Heart left ventricle (tissue), 16 donors: ENCODE measurements around the gene GANC. TPM values are rescaled to one million over a fixed set of nuclear protein-coding genes. Genes with fewer than 3 reads are reported as not detected.

Source experiments
- ATAC-seq, 4 donors: fragments of 200-7000 bp; cut with Tn5 transposase; one replicate each; pipeline ENCODE4 v1.9.1; 2020 to 2022; ENCODE audit warnings: moderate library complexity in 4 of 4, mild to moderate bottlenecking in 3 of 4, moderate number of reproducible peaks in 1 of 4
- DNase-seq, 5 donors: peaks; one replicate each; pipeline ENCODE4 v3.0.0-alpha.2; 2020
- H3K27ac ChIP-seq, 12 donors: fragments of 200-600 bp; sonication (generic) in 4 of 12; one replicate each; pipeline versions ENCODE4 v1.5.0 to v1.8.0; 2016 to 2022; ENCODE audit warnings: mild to moderate bottlenecking in 2 of 12
- H3K27me3 ChIP-seq, 9 donors: fragments of 200-600 bp; sonication (generic) in 2 of 9; one replicate each; pipeline versions ENCODE4 v1.5.1 to v1.8.0; 2016 to 2022; ENCODE audit warnings: mild to moderate bottlenecking in 3 of 9
- H3K36me3 ChIP-seq, 9 donors: fragments of 200-600 bp; sonication (generic) in 2 of 9; one replicate each; pipeline versions ENCODE4 v1.5.0 to v1.8.0; 2018 to 2022; ENCODE audit warnings: mild to moderate bottlenecking in 2 of 9
- H3K4me1 ChIP-seq, 12 donors: fragments of 200-600 bp; sonication (generic) in 4 of 12; one replicate each; pipeline versions ENCODE4 v1.5.0 to v1.8.0; 2016 to 2022; ENCODE audit warnings: mild to moderate bottlenecking in 3 of 12
- H3K4me3 ChIP-seq, 12 donors: fragments of 200-600 bp; sonication (generic) in 4 of 12; one replicate each; pipeline versions ENCODE4 v1.5.0 to v1.8.0; 2017 to 2022; ENCODE audit warnings: mild to moderate bottlenecking in 9 of 12, moderate library complexity in 4 of 12
- H3K9me3 ChIP-seq, 12 donors: fragments of 200-600 bp; sonication (generic) in 4 of 12; one replicate each; pipeline versions ENCODE4 v1.5.0 to v1.8.0; 2016 to 2022; ENCODE audit warnings: mild to moderate bottlenecking in 1 of 12
- POLR2A ChIP-seq, 2 donors: fragments of 450-650 bp; IDR thresholded peaks; one replicate each; pipeline ENCODE4 v1.6.1; 2017; ENCODE audit warnings: antibody characterized with exemption in 2 of 2, mild to moderate bottlenecking in 2 of 2, moderate library complexity in 2 of 2
- WGBS, 4 donors: extraction: QIAGEN DNeasy Blood & Tissue Kit in 2 of 4; methylation state at CpG; one replicate each; pipeline versions ENCODE4 v1.1.5 to v1.1.7; 2013 to 2018; 5-methylcytosine and 5-hydroxymethylcytosine counted together
- intact Hi-C, 10 donors: fragments of 100-400 bp; cut with DNase I; formaldehyde crosslinking; loops; one replicate each; pipeline versions ENCODE4 v1.11.1 to v1.14.2; 2022
- polyA plus RNA-seq, 2 donors: library from polyadenylated mRNA; stranded (reverse); fragments of 200-250 nt; gene quantifications; one replicate each; pipeline ENCODE4 v1.2.3, GENCODE V29; 2013
- total RNA-seq, 9 donors: library from RNA; depleted of rRNA in 2 of 9; stranded (reverse); fragments of >200 nt in 2 of 9; fragmentation: NEBNext Ultra II Directional in 3 of 9; extraction: Animal tissue kit (Norgen Biotek cat#: 25700) in 3 of 9; gene quantifications; one replicate each; pipeline versions ENCODE4 v1.1.0 to v1.2.4, GENCODE V29; 2016 to 2023
- TF ChIP-seq, protein P1 (sequence below), 12 donors: fragments of 200-600 bp; sonication (generic) in 4 of 12; IDR thresholded peaks; one replicate each; pipeline versions ENCODE4 v1.5.0 to v1.8.0; 2018 to 2022; ENCODE audit warnings: antibody characterized with exemption in 12 of 12, mild to moderate bottlenecking in 5 of 12
- donor health status: ischemic (EF 13 %, LVEDD 7.1; RV severe dilation, severe dysfunction).
- donor health status: healthy with polysubstance abuse.
- donor health status: DM: no; HTN: yes; CAD: no.
- donor health status: DM: no; HTN: no; CAD: no.
- donor health status: ischemic (EF 25% LVEDD 6.9; RV normal size, moderate dysfunction).
- donor health status: ischemic (EF 25% LVEDD 5.7; RV mildly dilated, moderate dysfunction).
- donor health status: healthy.
- donor health status: DM: yes; HTN: yes; CAD: no.
- donor health status: ischemic (EF 35%, LVEDD 5.7; RV mildly dilated, moderate dysfunction).
- donor health status: nonischemic (EF 11% LVEDD 7.7; RV severe dilation, severe dysfunction).
- donor health status: DM: yes; HTN: yes; CAD: no.
- donor health status: PGD.
- donor health status: ischemic (EF 29% LVEDD 5.4; RV normal size, mild dysfunction).
- donor health status: nonischemic (EF 23%, LVEDD 6.1; RV moderate dilation, normal function).

The GANC gene
- total and polyA plus RNA-seq, 11 donors: 6.8 to 30.2 (median 17.0) TPM

DNA sequence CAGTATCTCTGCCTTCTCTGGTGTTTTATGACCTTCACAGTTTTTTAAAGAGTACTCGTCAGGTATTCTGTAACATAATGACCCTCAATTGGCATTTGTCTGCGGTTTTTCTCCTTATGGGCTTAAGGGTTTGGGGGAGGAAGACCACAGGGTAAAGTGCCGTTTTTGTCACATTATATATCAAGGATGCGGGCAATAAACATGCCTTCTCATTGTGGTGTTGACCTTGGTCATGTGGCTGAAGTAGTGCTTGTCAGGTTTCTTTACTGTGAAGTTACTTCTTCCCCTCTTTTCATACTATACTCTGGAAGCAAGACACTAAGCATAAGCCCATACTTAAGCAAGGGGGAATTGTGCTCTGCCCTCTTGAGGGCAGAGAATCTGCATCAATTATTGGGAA is 102.9 kb downstream of the GANC start:
- intact Hi-C loops: loop anchor here in 1 of 10 donors (10.0 kb wide), 1 partner anchor 81 kb away; no protein-coding TSS in a partner anchor
- ATAC-seq: no peak
- no peak for DNase-seq
- TF ChIP-seq, protein P1, sequence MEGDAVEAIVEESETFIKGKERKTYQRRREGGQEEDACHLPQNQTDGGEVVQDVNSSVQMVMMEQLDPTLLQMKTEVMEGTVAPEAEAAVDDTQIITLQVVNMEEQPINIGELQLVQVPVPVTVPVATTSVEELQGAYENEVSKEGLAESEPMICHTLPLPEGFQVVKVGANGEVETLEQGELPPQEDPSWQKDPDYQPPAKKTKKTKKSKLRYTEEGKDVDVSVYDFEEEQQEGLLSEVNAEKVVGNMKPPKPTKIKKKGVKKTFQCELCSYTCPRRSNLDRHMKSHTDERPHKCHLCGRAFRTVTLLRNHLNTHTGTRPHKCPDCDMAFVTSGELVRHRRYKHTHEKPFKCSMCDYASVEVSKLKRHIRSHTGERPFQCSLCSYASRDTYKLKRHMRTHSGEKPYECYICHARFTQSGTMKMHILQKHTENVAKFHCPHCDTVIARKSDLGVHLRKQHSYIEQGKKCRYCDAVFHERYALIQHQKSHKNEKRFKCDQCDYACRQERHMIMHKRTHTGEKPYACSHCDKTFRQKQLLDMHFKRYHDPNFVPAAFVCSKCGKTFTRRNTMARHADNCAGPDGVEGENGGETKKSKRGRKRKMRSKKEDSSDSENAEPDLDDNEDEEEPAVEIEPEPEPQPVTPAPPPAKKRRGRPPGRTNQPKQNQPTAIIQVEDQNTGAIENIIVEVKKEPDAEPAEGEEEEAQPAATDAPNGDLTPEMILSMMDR (IDR thresholded peaks at IDR 0.05): no peak
- no peak for TF ChIP-seq POLR2A (IDR thresholded peaks at IDR 0.05)
- WGBS, 4 donors: 84 to 87% (median 86%) methylated on average over 4 of the region's 4 CpGs
- H3K27me3 ChIP-seq: no peaks in the 10 kb centered on the region
- no peaks in the 10 kb centered on the region for H3K36me3 ChIP-seq
- peaks cover 0 to 9% (median 0%) of the 10 kb centered on the region in 12 donors for H3K4me1 ChIP-seq
- no peak overlapping the region for H3K4me3 ChIP-seq
- H3K27ac ChIP-seq: no peak overlapping the region
- H3K9me3 ChIP-seq: peaks cover 0 to 9% (median 0%) of the 10 kb centered on the region in 12 donors

DNA sequence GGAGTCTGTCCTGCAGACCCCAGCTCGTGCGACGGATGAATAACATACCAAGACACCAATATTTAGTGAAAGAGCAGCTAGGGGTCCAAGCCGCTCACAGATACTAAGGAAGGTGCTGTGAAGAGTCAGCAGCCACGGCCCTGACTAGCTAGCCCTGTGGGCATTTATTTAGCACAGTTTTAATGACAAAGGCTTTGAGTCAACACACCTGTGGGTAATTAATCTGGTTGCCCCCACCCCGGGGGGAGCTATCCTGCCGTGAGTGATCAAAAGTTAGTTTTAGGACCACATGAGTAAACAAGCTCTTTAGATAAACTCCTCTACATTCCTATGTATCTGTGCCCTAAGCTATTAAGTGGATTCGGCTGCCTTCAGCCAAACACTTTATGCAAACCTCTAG is 105.0 kb downstream of the GANC start:
- WGBS, 4 donors: 90 to 93% (median 91%) methylated on average over 8 of the region's 8 CpGs
- peaks cover 0 to 9% (median 0%) of the 10 kb centered on the region in 12 donors for H3K4me1 ChIP-seq
- H3K9me3 ChIP-seq: peaks cover 0 to 9% (median 0%) of the 10 kb centered on the region in 12 donors
- no peak overlapping the region for H3K27ac ChIP-seq
- no peak for DNase-seq
- intact Hi-C loops: loop anchor here in 1 of 10 donors (10.0 kb wide), 1 partner anchor 83 kb away; no protein-coding TSS in a partner anchor
- peaks cover 0 to 2% (median 0%) of the 10 kb centered on the region in 9 donors for H3K36me3 ChIP-seq
- TF ChIP-seq POLR2A (IDR thresholded peaks at IDR 0.05): no peak
- TF ChIP-seq, protein P1 (IDR thresholded peaks at IDR 0.05): no peak
- H3K4me3 ChIP-seq: no peak overlapping the region
- H3K27me3 ChIP-seq: no peaks in the 10 kb centered on the region
- no peak for ATAC-seq

DNA sequence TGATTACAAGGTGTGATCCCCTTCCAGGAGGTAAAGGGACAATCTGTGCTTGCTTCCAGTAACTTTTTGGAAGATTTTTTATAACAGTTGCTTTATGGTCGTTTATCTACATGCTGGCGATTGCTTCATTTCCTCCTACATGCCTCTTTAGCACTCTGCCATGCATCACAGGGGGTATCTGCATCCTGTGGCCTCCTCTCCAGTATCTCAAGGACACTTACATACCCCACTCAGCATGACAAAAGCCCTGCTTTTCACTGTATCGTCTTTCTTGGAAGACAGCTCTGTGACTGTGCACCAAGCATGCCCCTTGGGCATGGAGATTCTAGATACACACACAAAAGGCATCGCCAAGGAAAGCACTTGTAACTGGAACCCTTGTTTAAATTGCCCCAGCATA is 111.6 kb downstream of the GANC start:
- no peaks in the 10 kb centered on the region for H3K9me3 ChIP-seq
- H3K4me1 ChIP-seq: peaks cover 0 to 32% (median 11%) of the 10 kb centered on the region in 12 donors
- H3K36me3 ChIP-seq: peaks cover 0 to 16% (median 6%) of the 10 kb centered on the region in 9 donors
- no peak for DNase-seq
- TF ChIP-seq, protein P1 (IDR thresholded peaks at IDR 0.05): no peak
- no peak for TF ChIP-seq POLR2A (IDR thresholded peaks at IDR 0.05)
- intact Hi-C loops: loop anchor here in 1 of 10 donors (10.0 kb wide), 1 partner anchor 110 kb away; the partner anchor contains the start of genes GANC and TMEM87A
- no peak overlapping the region for H3K27ac ChIP-seq
- no peaks in the 10 kb centered on the region for H3K27me3 ChIP-seq
- no peak overlapping the region for H3K4me3 ChIP-seq
- no peak for ATAC-seq
- 71 to 79% (median 77%) methylated on average over 4 of the region's 4 CpGs for WGBS, 4 donors

DNA sequence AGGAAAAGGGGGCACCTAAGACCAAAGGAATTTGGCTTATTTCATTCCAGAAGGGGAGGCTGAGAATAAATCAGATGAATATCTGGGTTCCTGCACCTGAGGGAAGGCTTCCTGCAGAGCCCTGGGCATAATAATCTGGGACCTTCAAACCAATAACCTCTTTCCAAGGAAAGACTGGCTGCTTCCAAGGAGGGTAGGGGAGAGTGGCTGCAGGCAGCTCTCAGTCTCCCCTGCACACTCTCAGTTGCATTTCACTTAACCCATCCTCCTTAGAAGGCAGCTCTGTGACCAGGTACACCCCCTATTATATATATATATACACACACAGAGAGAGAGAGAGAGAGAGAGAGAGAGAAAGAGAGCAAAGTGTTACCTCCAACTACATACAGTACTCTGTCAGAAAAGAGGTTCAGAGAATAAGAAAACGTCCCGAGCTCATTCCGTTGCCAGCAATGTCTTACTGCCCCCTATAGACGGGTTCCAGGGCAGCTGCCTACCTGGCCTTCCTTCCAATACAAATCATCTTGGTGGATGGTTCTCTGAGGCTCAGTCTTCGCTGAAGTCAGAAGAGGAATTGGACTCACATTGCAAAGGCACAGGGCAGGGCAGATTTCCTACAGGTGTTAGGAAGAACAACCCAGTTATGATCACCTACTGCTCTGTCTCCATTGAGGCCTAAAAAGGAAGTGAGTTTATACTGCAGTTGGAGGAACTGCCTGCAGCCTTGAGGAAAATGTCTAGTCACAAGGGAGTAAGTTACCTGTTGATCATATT is 112.4 kb downstream of the GANC start:
- H3K4me1 ChIP-seq: peaks cover 0 to 32% (median 11%) of the 10 kb centered on the region in 12 donors

More for the DNA sequence above, 112.4 kb downstream of the GANC start:
- TF ChIP-seq, protein P1 (IDR thresholded peaks at IDR 0.05): peak; percentile 26 to 64 (median 48)
- TF ChIP-seq POLR2A (IDR thresholded peaks at IDR 0.05): no peak
- WGBS, 4 donors: 19 to 30% (median 27%) methylated on average over 5 of the region's 5 CpGs
- intact Hi-C loops: loop anchor here in 1 of 10 donors (10.0 kb wide), 1 partner anchor 111 kb away; the partner anchor contains the start of genes GANC and TMEM87A
- Histone ChIP-seq H3K36me3 (peaks cover 0 to 16% (median 6%) of the 10 kb centered on the region in 9 donors), H3K9me3 (no peaks in the 10 kb centered on the region), H3K4me3 (no peak overlapping the region), H3K27me3 (no peaks in the 10 kb centered on the region), H3K27ac (peak overlapping the region in 5 of 12 donors; percentile 47 to 69 (median 55))
- peak in 3 of 4 donors; percentile 64 to 73 (median 64) for ATAC-seq
- DNase-seq: no peak
